ENCODE data around the gene PHC2. TPM values are rescaled to one million over a fixed set of nuclear protein-coding genes. Genes with fewer than 3 reads are reported as not detected.

The PHC2 gene
- polyA plus RNA-seq, 1 donor (not counting 4 experiments of a cell fraction or from before 2014, with no cell fraction given): 51.7 TPM

- no peak for TF ChIP-seq EZH2 (IDR thresholded peaks at IDR 0.05; ENCODE audit: low read length)
- no peak for TF ChIP-seq CTCF (optimal IDR thresholded peaks at IDR 0.05 in 1 of 3, IDR thresholded peaks at IDR 0.05 in 1 of 3, conservative IDR thresholded peaks at IDR 0.05 in 1 of 3; ENCODE audit: extremely low read depth in 1 of 3, insufficient read depth in 2 of 3, low read length in 3 of 3)
- peaks cover 22 to 25% of the 10 kb centered on the region in 2 experiments for H3K36me3 ChIP-seq (ENCODE audit: control insufficient read depth in 2 of 2, extremely low read depth in 1 of 2, insufficient read depth in 2 of 2, low read length in 2 of 2)
- peaks cover 11% of the 10 kb centered on the region for H3K4me1 ChIP-seq (ENCODE audit: control insufficient read depth, extremely low read depth, insufficient read depth, low read length)
- FAIRE-seq (no peak), DNase-seq (ENCODE audit: low read depth, low spot score) (no peak)
- H3K4me3 ChIP-seq (ENCODE audit: control insufficient read depth in 2 of 3, extremely low read depth in 1 of 3, insufficient read depth in 2 of 3, low read depth in 1 of 3, low read length in 3 of 3): no peak overlapping the region
- H3K27me3 ChIP-seq (ENCODE audit: control insufficient read depth, extremely low read depth, insufficient read depth, low read length): no peaks in the 10 kb centered on the region
- H3K9ac ChIP-seq (ENCODE audit: control insufficient read depth, extremely low read depth, insufficient read depth, low read length): no peak overlapping the region
- H2AFZ ChIP-seq (ENCODE audit: control insufficient read depth, low read length): no peak overlapping the region
- dilution Hi-C loops (cut with MboI; ENCODE audit: extremely low pct_ligation_motif_present, low sequenced_read_pairs): no loop called here
- no peaks in the 10 kb centered on the region for H3K9me3 ChIP-seq (ENCODE audit: control insufficient read depth, low read depth, low read length)
- no peak overlapping the region for H3K27ac ChIP-seq (ENCODE audit: control insufficient read depth, insufficient read depth, low read length)
- no peak overlapping the region for H3K4me2 ChIP-seq (ENCODE audit: control insufficient read depth, extremely low read depth, insufficient read depth, low read depth, low read length)
- no peaks in the 10 kb centered on the region for H4K20me1 ChIP-seq (ENCODE audit: control insufficient read depth, extremely low read depth, insufficient read depth, low read length)
- H3K9me1 ChIP-seq (ENCODE audit: control insufficient read depth, extremely low read depth, insufficient read depth, low read length): peaks cover 4% of the 10 kb centered on the region
- no peaks in the 10 kb centered on the region for H3K79me2 ChIP-seq (ENCODE audit: control insufficient read depth, insufficient read depth, low read length)
Observed at GRCh38 chr1:33370301-33370700, 60.6 kb downstream of the PHC2 start.

GRCh38 chr1:33369764-33370163, 61.1 kb downstream of the PHC2 start:
- H3K9ac ChIP-seq (ENCODE audit: control insufficient read depth, extremely low read depth, insufficient read depth, low read length): no peak overlapping the region
- no peak for TF ChIP-seq CTCF (optimal IDR thresholded peaks at IDR 0.05 in 1 of 3, IDR thresholded peaks at IDR 0.05 in 1 of 3, conservative IDR thresholded peaks at IDR 0.05 in 1 of 3; ENCODE audit: extremely low read depth in 1 of 3, insufficient read depth in 2 of 3, low read length in 3 of 3)
- no peak for TF ChIP-seq EZH2 (IDR thresholded peaks at IDR 0.05; ENCODE audit: low read length)
- H3K4me1 ChIP-seq (ENCODE audit: control insufficient read depth, extremely low read depth, insufficient read depth, low read length): peaks cover 14% of the 10 kb centered on the region
- DNase-seq (ENCODE audit: low read depth, low spot score): no peak
- H2AFZ ChIP-seq (ENCODE audit: control insufficient read depth, low read length): no peak overlapping the region
- H3K36me3 ChIP-seq (ENCODE audit: control insufficient read depth in 2 of 2, extremely low read depth in 1 of 2, insufficient read depth in 2 of 2, low read length in 2 of 2): peaks cover 24 to 30% of the 10 kb centered on the region in 2 experiments
- no peaks in the 10 kb centered on the region for H3K9me3 ChIP-seq (ENCODE audit: control insufficient read depth, low read depth, low read length)
- H3K27me3 ChIP-seq (ENCODE audit: control insufficient read depth, extremely low read depth, insufficient read depth, low read length): no peaks in the 10 kb centered on the region
- no peaks in the 10 kb centered on the region for H3K79me2 ChIP-seq (ENCODE audit: control insufficient read depth, insufficient read depth, low read length)
- H3K4me3 ChIP-seq (ENCODE audit: control insufficient read depth in 2 of 3, extremely low read depth in 1 of 3, insufficient read depth in 2 of 3, low read depth in 1 of 3, low read length in 3 of 3): no peak overlapping the region
- FAIRE-seq: no peak
- H3K4me2 ChIP-seq (ENCODE audit: control insufficient read depth, extremely low read depth, insufficient read depth, low read depth, low read length): no peak overlapping the region
- no peak overlapping the region for H3K27ac ChIP-seq (ENCODE audit: control insufficient read depth, insufficient read depth, low read length)
- H4K20me1 ChIP-seq (ENCODE audit: control insufficient read depth, extremely low read depth, insufficient read depth, low read length): peaks cover under 1% of the 10 kb centered on the region
- peaks cover 4% of the 10 kb centered on the region for H3K9me1 ChIP-seq (ENCODE audit: control insufficient read depth, extremely low read depth, insufficient read depth, low read length)
- dilution Hi-C loops (cut with MboI; ENCODE audit: extremely low pct_ligation_motif_present, low sequenced_read_pairs): no loop called here
